Spleen (tissue), 11 donors: Measurements from ENCODE around the gene RSAD1. TPM values are rescaled to one million over a fixed set of nuclear protein-coding genes. Genes with fewer than 3 reads are reported as not detected.

ENCODE experiments used
- DNase-seq: peaks from one replicate; pipeline ENCODE4 v3.0.0-alpha.2; 2020
- H3K27ac ChIP-seq, 8 donors: fragments of 200-600 bp; sonication (generic) in 7 of 8; 1 replicate in 4 of 8; 2 replicates in 4 of 8; pipeline versions ENCODE4 v1.5.0 to v1.8.0; 2016 to 2021; ENCODE audit warnings: inconsistent platforms in 4 of 8, mild to moderate bottlenecking in 4 of 8, moderate library complexity in 1 of 8
- H3K27me3 ChIP-seq, 7 donors: fragments of 200-600 bp; sonication (generic) in 6 of 7; replicated peaks in 1 of 7; 1 replicate in 4 of 7; 2 replicates in 3 of 7; pipeline versions ENCODE4 v1.5.0 to v1.8.0; 2016 to 2021; ENCODE audit warnings: inconsistent platforms in 3 of 7, mild to moderate bottlenecking in 1 of 7
- H3K36me3 ChIP-seq, 6 donors: fragments of 200-600 bp; sonication (generic) in 5 of 6; 1 replicate in 4 of 6; 2 replicates in 2 of 6; pipeline versions ENCODE4 v1.5.0 to v1.8.0; 2016 to 2021; ENCODE audit warnings: inconsistent platforms in 2 of 6
- H3K4me1 ChIP-seq, 6 donors: fragments of 200-600 bp; sonication (generic) in 5 of 6; 1 replicate in 3 of 6; 2 replicates in 3 of 6; pipeline versions ENCODE4 v1.5.0 to v1.8.0; 2016 to 2021; ENCODE audit warnings: inconsistent platforms in 3 of 6
- H3K4me3 ChIP-seq, 8 donors: fragments of 200-600 bp; sonication (generic) in 7 of 8; 1 replicate in 4 of 8; 2 replicates in 4 of 8; pipeline versions ENCODE4 v1.5.0 to v1.8.0; 2016 to 2021; ENCODE audit warnings: inconsistent platforms in 4 of 8, mild to moderate bottlenecking in 4 of 8, moderate library complexity in 2 of 8
- H3K9me3 ChIP-seq, 8 donors: fragments of 200-600 bp; sonication (generic) in 7 of 8; 1 replicate in 4 of 8; 2 replicates in 4 of 8; pipeline versions ENCODE4 v1.5.0 to v1.8.0; 2016 to 2021; ENCODE audit warnings: inconsistent platforms in 4 of 8
- CTCF ChIP-seq, 11 experiments: fragments of 200-600 bp in 7 of 11; fragments of 450-650 bp in 4 of 11; sonication (generic) in 4 of 11; IDR thresholded peaks in 8 of 11; conservative IDR thresholded peaks in 3 of 11; 1 replicate in 7 of 11; 2 replicates in 4 of 11; pipeline versions ENCODE4 v1.4.0 to v1.8.0; 2016 to 2021; ENCODE audit warnings: antibody characterized with exemption in 11 of 11, inconsistent platforms in 4 of 11, mild to moderate bottlenecking in 1 of 11
- POLR2A ChIP-seq, 3 donors: fragments of 450-650 bp; IDR thresholded peaks; one replicate each; pipeline ENCODE4 v1.5.1; 2017; ENCODE audit warnings: antibody characterized with exemption in 3 of 3, mild to moderate bottlenecking in 1 of 3
- POLR2AphosphoS5 ChIP-seq, 3 donors: sonication (generic); formaldehyde crosslinking; IDR thresholded peaks; one replicate each; pipeline ENCODE4 v1.5.1; 2017; ENCODE audit warnings: antibody characterized with exemption in 3 of 3
- WGBS, 5 donors: extraction: QIAGEN DNeasy Blood & Tissue Kit in 3 of 5; methylation state at CpG; one replicate each; pipeline versions ENCODE4 v1.1.5 to v1.1.7; 2013 to 2018; 5-methylcytosine and 5-hydroxymethylcytosine counted together
- intact Hi-C: fragments of 100-400 bp; cut with DNase I; formaldehyde crosslinking; loops from one replicate; pipeline ENCODE4 v1.15.0; 2023; ENCODE audit warnings: low total_unique reads
- polyA plus RNA-seq, 3 donors: library from polyadenylated mRNA; stranded (reverse); fragments of 200-250 nt; gene quantifications; one replicate each; pipeline ENCODE4 v1.2.1, GENCODE V29; 2013
- total RNA-seq, 7 donors: library from RNA; depleted of rRNA in 3 of 7; stranded (reverse); fragments of >200 nt in 3 of 7; fragmentation: NEBNext Ultra II Directional in 4 of 7; extraction: Animal tissue kit (Norgen Biotek cat#: 25700) in 4 of 7; gene quantifications; one replicate each; pipeline versions ENCODE4 v1.1.0 to v1.2.1, GENCODE V29; 2016 to 2021
- donor health status: healthy with polysubstance abuse.
- donor health status: DM: no; HTN: no; CAD: no; lungs with moderate emphysema.
- donor health status: DM: no; HTN: no; CAD: no.
- donor health status: Bipolar disorder and iron deficiency.
- donor health status: healthy.
- donor health status: DM: no; HTN: no; CAD: no.
- donor health status: DM: yes; HTN: yes; CAD: no.

The RSAD1 gene
- total and polyA plus RNA-seq, 10 donors = 24.1 to 56.2 (median 38.8) TPM

GRCh38 chr17:50452630-50453300 is 25.9 kb upstream of the RSAD1 start:
- Histone ChIP-seq H3K4me3 (no peak overlapping the region), H3K36me3 (peaks cover 0 to 29% (median 0%) of the 10 kb centered on the region in 6 donors), H3K27ac (no peak overlapping the region), H3K4me1 (peaks cover 0 to 19% (median 7%) of the 10 kb centered on the region in 6 donors), H3K27me3 (no peaks in the 10 kb centered on the region), H3K9me3 (no peaks in the 10 kb centered on the region)
- 72 to 75% (median 73%) methylated on average over 10 of the region's 10 CpGs for WGBS, 5 donors
- DNase-seq = no peak
- TF ChIP-seq CTCF (IDR thresholded peaks at IDR 0.05 in 8 of 11, conservative IDR thresholded peaks at IDR 0.05 in 3 of 11) = no peak
- TF ChIP-seq POLR2A (IDR thresholded peaks at IDR 0.05) = no peak
- no peak for TF ChIP-seq POLR2AphosphoS5 (IDR thresholded peaks at IDR 0.05)
- intact Hi-C loops = no loop called here

- Histone ChIP-seq H3K27ac (no peak overlapping the region), H3K9me3 (no peaks in the 10 kb centered on the region), H3K4me1 (peaks cover 0 to 19% (median 7%) of the 10 kb centered on the region in 6 donors), H3K36me3 (peaks cover 0 to 29% (median 0%) of the 10 kb centered on the region in 6 donors), H3K27me3 (no peaks in the 10 kb centered on the region), H3K4me3 (no peak overlapping the region)
- intact Hi-C loops = no loop called here
- WGBS, 5 donors = 72 to 93% (median 78%) methylated on average over 3 of the region's 3 CpGs
- no peak for TF ChIP-seq POLR2A (IDR thresholded peaks at IDR 0.05)
- no peak for TF ChIP-seq CTCF (IDR thresholded peaks at IDR 0.05 in 8 of 11, conservative IDR thresholded peaks at IDR 0.05 in 3 of 11)
- no peak for TF ChIP-seq POLR2AphosphoS5 (IDR thresholded peaks at IDR 0.05)
- no peak for DNase-seq
Observed at GRCh38 chr17:50453901-50454300, 24.8 kb upstream of the RSAD1 start.

GRCh38 chr17:50457621-50458020 is 21.0 kb upstream of the RSAD1 start:
- peaks cover 0 to 36% (median 0%) of the 10 kb centered on the region in 6 donors for H3K36me3 ChIP-seq
- no peak overlapping the region for H3K27ac ChIP-seq
- no peaks in the 10 kb centered on the region for H3K27me3 ChIP-seq
- intact Hi-C loops = no loop called here
- H3K9me3 ChIP-seq = no peaks in the 10 kb centered on the region
- WGBS, 5 donors = 94 to 98% (median 96%) methylated on average over 4 of the region's 4 CpGs
- peaks cover 0 to 8% (median under 1%) of the 10 kb centered on the region in 6 donors for H3K4me1 ChIP-seq
- DNase-seq = no peak
- no peak overlapping the region for H3K4me3 ChIP-seq
- TF ChIP-seq POLR2A (IDR thresholded peaks at IDR 0.05) (no peak), POLR2AphosphoS5 (IDR thresholded peaks at IDR 0.05) (no peak), CTCF (IDR thresholded peaks at IDR 0.05 in 8 of 11, conservative IDR thresholded peaks at IDR 0.05 in 3 of 11) (no peak)

GRCh38 chr17:50458270-50458669 is 20.4 kb upstream of the RSAD1 start:
- H3K27me3 ChIP-seq = no peaks in the 10 kb centered on the region
- intact Hi-C loops = no loop called here
- no peak overlapping the region for H3K4me3 ChIP-seq
- no peak for DNase-seq
- TF ChIP-seq CTCF (IDR thresholded peaks at IDR 0.05 in 8 of 11, conservative IDR thresholded peaks at IDR 0.05 in 3 of 11) = no peak
- no peak for TF ChIP-seq POLR2AphosphoS5 (IDR thresholded peaks at IDR 0.05)
- TF ChIP-seq POLR2A (IDR thresholded peaks at IDR 0.05) = no peak
- peaks cover 0 to 43% (median 0%) of the 10 kb centered on the region in 6 donors for H3K36me3 ChIP-seq
- H3K9me3 ChIP-seq = no peaks in the 10 kb centered on the region
- 62 to 82% (median 73%) methylated on average over 3 of the region's 3 CpGs for WGBS, 5 donors
- H3K27ac ChIP-seq = no peak overlapping the region
- peaks cover 0 to 1% (median 0%) of the 10 kb centered on the region in 6 donors for H3K4me1 ChIP-seq
